Measurements from ENCODE around the gene NT5C. TPM values are rescaled to one million over a fixed set of nuclear protein-coding genes. Genes with fewer than 3 reads are reported as not detected.
A peak's percentile ranks its signal among the peaks of the same experiment; 100 is the strongest.

The NT5C gene
- total RNA-seq, 1 donor = 48.1 TPM

DNA sequence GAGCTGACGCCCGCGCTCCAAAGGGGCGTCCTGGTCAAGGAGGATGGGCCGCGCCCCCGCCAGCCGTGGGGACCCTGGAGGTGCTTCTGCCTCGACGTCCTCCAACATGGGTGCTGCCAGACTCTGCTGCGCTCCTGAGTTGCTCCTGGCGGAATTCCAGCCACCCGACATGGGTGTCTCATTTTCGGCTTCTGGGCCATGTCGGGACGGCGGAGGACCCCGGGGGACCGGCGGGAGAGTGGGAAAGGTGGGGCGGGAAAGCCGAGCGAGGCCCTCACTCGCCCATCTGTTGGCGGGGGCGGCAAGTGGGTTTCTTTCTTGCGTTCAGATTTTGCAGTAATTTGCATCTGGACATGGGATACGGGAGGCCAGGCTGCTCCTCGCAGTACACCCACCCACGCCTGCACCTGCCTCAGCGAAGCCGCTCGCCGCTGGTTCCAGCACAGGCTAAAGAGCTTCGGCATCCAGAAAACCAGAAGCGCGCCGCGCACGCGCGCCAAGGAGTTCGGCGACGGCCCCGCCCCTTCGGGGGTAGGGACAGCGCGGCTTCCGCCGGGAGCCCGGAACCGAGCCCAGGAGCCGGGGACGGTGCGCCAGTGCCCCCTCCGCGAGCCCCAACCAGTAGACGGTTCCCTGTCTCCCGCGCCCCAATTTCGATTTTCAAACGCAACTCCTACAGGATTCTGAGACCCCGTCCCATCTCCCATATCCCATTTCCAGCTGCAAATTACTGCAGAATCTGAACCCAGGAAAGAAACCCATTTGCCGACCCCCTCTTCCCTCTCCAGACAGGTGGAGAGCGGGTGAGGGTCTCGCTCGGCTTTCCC, 21.9 kb downstream of the NT5C start, which contains the start of gene ARMC7:
TSS of gene ARMC7 (plus strand) at position 563 of the 827 bp plus-strand sequence. CDS start 320 bp downstream, outside the sequence.
- Histone ChIP-seq H3K4me2 (ENCODE audit: insufficient read depth, low read length) (peak within 1 kb of the TSS; percentile 95), H3K27me3 (ENCODE audit: insufficient read depth, low read length) (no peaks in the 10 kb centered on the region), H3K4me3 (ENCODE audit: insufficient read depth, low read length) (peak within 1 kb of the TSS; percentile 80), H2AFZ (ENCODE audit: low read length) (peak within 1 kb of the TSS; percentile 79), H4K20me1 (ENCODE audit: insufficient read depth, low read length) (no peaks in the 10 kb centered on the region), H3K36me3 (ENCODE audit: insufficient read depth, low read length) (no peaks in the 10 kb centered on the region), H3K79me2 (ENCODE audit: insufficient read depth, low read length) (peaks cover 8% of the 10 kb centered on the region), H3K4me1 (ENCODE audit: insufficient read depth, low read length) (peaks cover 8% of the 10 kb centered on the region), H3K27ac (ENCODE audit: low read depth, low read length) (no peak within 1 kb of the TSS), H3K9me3 (ENCODE audit: low read depth, low read length) (no peaks in the 10 kb centered on the region)
- no peak for TF ChIP-seq CTCF (IDR thresholded peaks at IDR 0.05; ENCODE audit: extremely low read depth, low read depth, low read length)
- DNase-seq (ENCODE audit: insufficient read length, low spot score, missing footprints) = peak; percentile 99

DNA sequence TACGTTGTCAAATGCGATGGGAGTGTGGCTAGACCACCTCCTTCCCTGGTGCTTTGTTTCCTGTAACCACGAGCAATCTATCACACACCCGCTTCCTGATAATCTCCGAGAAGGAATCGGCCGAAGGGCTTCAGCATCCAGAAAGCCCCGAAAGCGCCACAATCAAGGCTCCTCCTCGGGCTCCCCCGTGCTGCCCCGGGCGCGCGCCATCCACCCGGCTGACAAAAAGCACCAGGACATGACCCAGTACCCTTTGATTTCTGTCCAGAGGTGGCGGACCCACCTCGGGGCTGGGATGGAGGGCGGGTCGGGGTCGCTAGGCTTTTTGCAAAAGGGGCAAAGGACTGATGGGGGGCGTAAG, 22.5 kb downstream of the NT5C start:
- TF ChIP-seq CTCF (IDR thresholded peaks at IDR 0.05; ENCODE audit: extremely low read depth, low read depth, low read length) = no peak
- Histone ChIP-seq H3K4me2 (ENCODE audit: insufficient read depth, low read length) (peak overlapping the region; percentile 95), H3K9me3 (ENCODE audit: low read depth, low read length) (no peaks in the 10 kb centered on the region), H4K20me1 (ENCODE audit: insufficient read depth, low read length) (no peaks in the 10 kb centered on the region), H2AFZ (ENCODE audit: low read length) (peak overlapping the region; percentile 79), H3K79me2 (ENCODE audit: insufficient read depth, low read length) (peaks cover 8% of the 10 kb centered on the region), H3K36me3 (ENCODE audit: insufficient read depth, low read length) (peaks cover under 1% of the 10 kb centered on the region), H3K4me1 (ENCODE audit: insufficient read depth, low read length) (peaks cover 3% of the 10 kb centered on the region), H3K27ac (ENCODE audit: low read depth, low read length) (no peak overlapping the region), H3K27me3 (ENCODE audit: insufficient read depth, low read length) (no peaks in the 10 kb centered on the region), H3K4me3 (ENCODE audit: insufficient read depth, low read length) (peak overlapping the region; percentile 80)
- peak; percentile 79 for DNase-seq (ENCODE audit: insufficient read length, low spot score, missing footprints)

- no peak overlapping the region for H3K27ac ChIP-seq (ENCODE audit: low read depth, low read length)
- H3K27me3 ChIP-seq (ENCODE audit: insufficient read depth, low read length) = no peaks in the 10 kb centered on the region
- peaks cover 8% of the 10 kb centered on the region for H3K79me2 ChIP-seq (ENCODE audit: insufficient read depth, low read length)
- no peak for TF ChIP-seq CTCF (IDR thresholded peaks at IDR 0.05; ENCODE audit: extremely low read depth, low read depth, low read length)
- peaks cover 3% of the 10 kb centered on the region for H3K4me1 ChIP-seq (ENCODE audit: insufficient read depth, low read length)
- no peak overlapping the region for H2AFZ ChIP-seq (ENCODE audit: low read length)
- no peak overlapping the region for H3K4me3 ChIP-seq (ENCODE audit: insufficient read depth, low read length)
- peak; percentile 14 for DNase-seq (ENCODE audit: insufficient read length, low spot score, missing footprints)
- no peaks in the 10 kb centered on the region for H4K20me1 ChIP-seq (ENCODE audit: insufficient read depth, low read length)
- no peaks in the 10 kb centered on the region for H3K9me3 ChIP-seq (ENCODE audit: low read depth, low read length)
- H3K4me2 ChIP-seq (ENCODE audit: insufficient read depth, low read length) = no peak overlapping the region
- peaks cover 3% of the 10 kb centered on the region for H3K36me3 ChIP-seq (ENCODE audit: insufficient read depth, low read length)
Measured at GRCh38 chr17:75108193-75108592, 23.3 kb downstream of the NT5C start.
